Lung microvascular endothelial cell (primary cell): ENCODE results near the gene SLC22A31. TPM values are rescaled to one million over a fixed set of nuclear protein-coding genes. Genes with fewer than 3 reads are reported as not detected.

Source experiments
- DNase-seq, 2 donors: peaks; one replicate each; pipeline versions ENCODE4 v3.0.0 to v3.0.0-alpha.2; 2010; ENCODE audit warnings: low read depth in 2 of 2
- total RNA-seq: library from RNA; depleted of rRNA; stranded (reverse); fragments of >200 nt; gene quantifications from 2 replicates; pipeline ENCODE4 v1.2.1, GENCODE V29; 2014

The SLC22A31 gene
- total RNA-seq, 1 donor from 2014 or later: not detected

DNA sequence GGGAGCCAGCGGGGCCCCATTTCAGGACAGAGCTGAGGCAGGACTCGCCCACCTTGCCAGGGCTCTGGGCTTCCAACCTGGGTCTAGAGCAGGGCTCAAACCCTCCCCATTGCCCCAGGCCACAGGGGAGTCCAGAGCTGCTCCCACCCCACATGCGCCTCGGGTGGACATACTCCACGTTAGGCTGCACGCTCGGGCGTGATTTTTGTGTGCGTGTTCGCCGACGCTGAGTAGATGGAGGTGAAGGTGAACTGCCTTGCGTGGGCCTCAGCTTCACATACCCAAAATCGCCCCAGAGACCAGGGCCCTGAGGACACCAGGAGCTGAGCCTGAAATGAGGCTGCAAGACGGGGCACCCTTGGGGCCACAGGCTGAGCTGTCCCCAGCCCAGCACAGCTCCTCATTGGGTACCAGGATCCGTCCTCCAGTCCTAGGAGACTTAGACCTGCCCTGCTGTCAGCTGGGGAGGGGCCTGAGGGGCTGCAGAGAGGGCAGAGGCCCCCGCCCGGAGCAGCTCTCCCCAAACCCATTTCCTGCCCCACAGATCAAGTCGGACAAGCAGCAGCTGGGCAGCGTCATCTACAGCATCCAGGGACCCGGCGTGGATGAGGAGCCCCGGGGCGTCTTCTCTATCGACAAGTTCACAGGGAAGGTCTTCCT is 20.6 kb downstream of the SLC22A31 start:
- no peak for DNase-seq

DNA sequence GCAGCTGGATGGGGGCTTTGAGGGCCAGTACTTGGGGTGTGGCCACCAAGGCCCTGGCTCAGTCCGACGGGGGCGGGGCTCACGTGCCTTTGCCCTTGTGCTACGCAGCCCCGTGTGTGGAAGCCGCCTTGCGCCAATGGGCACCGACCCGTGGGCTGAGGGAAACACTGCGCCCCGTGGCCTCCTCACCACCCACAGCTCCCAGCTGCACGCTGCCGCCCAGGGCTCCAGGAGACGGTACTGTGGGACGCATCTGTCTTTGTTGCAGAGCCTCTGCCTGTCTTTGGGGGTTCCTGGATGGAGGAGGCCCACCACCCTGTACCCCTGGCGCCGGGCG is 21.2 kb downstream of the SLC22A31 start:
- DNase-seq: no peak

DNA sequence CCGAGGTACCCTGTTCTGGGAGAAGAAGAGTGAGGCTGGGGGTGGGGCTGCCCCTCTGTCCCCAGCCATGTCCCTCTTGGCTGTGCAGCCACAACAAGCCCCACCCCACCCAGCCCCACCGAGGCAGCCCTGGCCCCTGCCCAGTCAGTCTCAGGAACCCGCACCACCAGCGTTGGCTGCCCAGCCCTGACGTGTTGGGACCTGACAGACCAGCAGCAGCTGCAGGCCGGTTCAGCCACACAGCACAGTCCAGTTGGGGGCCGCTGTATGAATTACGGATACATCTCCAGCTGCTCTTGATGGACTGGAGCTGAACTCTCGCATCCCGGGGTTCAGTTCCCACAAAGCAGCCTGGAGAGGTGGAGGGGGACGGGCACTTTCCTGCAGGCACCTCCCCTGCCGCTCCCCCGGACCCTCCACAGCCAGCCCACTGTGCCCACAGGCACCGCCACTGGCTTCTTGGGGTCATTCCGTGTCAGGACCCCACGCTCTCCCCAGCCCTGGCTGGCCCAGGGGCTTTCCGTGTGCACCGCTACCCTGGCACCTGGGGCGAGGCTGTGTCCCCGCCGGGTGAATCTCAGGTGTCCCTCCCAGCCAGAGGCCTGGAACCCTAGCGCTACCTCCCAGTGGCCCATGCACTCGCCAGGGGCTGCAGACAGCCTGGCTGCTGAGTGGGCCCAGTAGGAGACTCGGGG is 21.7 kb downstream of the SLC22A31 start:
- no peak for DNase-seq

DNA sequence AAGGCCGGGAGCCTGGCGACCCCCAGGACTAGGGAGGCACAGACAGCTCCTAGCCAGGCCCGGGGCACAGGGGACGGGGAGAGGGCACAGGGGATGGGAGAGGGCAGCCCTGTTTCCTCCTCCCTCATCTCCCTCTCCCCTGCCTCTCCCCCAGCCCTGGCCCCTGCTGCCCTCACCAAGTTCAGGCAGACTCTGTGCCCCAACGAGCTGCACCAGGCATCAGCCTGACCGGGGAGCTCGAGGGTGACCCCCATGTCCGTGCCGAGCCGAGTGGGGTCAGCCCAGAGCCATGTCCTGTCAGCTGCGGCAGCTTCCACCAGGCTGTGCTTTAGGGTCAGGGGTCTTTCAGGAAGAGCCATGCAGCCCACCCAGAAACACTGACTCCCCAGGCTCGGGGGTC is 22.8 kb downstream of the SLC22A31 start:
- no peak for DNase-seq

DNA sequence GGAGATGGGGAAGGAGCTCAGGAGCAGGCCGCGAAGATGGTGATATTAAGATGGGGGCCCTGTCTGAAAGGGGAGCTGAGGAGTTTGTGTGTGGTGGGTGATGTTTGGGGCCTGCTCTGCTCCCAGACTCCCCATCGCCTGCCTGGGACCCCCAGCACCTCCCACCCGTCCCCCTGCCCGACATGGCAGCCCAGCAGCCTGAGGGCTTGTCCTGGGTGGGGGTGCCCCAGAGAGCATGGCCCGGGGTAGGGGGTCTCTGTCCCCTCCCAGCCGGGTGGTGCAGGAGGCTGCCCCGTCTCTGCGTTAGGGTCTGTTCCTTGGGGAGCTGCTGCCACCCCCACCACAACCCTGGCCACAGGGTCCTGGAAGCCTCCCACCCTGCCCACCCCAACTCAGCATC is 23.6 kb downstream of the SLC22A31 start:
- DNase-seq: no peak

DNA sequence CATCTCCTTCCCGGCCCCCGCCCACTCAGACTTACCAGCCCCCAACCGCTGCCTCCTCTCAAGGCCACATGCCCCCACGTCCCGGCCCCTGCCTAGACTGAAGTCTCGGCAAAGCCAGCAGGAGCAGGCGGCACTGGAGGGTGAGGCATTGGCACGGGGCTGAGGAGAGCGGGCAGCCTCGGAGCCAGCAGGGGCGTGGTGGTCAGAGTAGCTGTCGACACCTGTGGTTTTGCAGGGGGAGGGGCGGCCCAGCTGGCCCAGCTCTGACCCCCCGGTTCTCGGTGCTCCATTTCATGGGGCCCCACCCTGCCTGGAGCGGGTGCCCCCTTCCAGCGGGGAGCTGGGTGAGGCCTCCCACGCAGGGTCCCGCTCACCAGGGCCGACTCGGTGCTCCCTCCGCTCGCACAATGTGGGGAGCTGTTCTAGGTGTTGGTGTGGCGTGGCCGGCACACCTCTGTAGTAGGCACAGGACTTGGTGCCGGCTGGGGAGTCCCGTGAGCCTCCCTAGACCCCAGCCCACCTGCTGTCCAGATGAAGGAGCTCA is 24.1 kb downstream of the SLC22A31 start:
- DNase-seq: no peak

DNA sequence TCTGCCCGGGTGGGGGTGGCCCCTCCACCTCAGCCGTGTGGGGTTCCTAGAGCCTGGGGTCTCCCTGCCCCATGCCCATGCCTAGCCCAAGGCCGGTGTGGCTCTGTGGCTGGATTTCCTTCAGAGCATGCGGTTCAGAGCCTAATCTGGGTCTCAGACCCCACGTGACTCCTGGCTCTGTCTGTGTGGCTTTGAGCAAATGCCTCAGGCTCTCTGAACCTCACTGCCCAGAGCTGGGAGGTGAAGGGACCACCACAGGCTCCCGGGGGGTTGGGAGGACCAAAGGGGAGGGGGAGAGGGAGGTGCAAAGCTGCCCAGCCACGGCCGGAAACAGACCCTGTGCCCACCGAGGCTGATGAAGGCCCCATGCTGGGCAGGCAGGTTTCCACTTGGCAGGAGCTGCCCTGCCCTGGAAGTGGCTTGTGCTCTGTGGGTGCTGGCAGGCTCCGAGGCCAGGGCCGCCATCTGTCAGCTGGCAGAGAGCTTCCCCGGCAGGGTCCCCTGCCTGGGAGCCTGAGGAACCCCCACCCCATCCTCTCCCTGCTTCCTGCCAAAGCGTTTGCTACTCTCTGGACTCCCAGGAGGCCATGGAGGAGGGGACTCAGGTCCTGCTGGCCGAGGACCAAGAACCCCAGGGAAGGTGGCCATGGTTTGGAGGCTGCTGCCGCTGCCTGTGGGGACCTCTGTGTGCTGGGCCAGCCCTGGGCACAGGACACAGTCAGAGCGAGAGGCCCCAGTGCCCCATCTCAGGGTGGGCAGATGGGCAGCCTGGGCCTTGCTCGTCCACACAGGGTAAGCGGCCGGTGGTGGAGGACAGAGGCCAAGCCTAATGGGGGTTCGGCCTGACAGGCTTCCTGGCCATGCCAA is 24.8 kb downstream of the SLC22A31 start:
- DNase-seq: no peak

DNA sequence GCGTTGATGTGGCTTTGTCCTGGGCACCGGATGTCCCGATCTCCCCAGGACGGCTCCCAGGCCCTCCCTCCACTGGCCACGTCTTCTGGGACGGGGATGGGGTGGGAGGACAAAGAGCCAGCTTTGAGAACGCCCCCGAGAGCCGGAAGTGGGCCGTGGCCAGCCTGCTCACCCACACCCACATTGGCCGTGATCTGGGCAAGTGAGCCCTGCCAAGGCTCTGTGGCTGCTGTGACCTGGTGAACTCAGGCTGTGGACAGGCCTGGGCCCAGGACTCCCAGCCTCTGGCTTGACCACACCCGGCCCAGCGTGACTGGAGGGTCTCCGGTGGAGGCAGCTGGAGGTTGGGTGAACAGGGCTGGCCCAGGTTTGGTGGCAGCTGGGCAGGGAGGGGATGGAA is 25.5 kb downstream of the SLC22A31 start:
- DNase-seq: no peak

DNA sequence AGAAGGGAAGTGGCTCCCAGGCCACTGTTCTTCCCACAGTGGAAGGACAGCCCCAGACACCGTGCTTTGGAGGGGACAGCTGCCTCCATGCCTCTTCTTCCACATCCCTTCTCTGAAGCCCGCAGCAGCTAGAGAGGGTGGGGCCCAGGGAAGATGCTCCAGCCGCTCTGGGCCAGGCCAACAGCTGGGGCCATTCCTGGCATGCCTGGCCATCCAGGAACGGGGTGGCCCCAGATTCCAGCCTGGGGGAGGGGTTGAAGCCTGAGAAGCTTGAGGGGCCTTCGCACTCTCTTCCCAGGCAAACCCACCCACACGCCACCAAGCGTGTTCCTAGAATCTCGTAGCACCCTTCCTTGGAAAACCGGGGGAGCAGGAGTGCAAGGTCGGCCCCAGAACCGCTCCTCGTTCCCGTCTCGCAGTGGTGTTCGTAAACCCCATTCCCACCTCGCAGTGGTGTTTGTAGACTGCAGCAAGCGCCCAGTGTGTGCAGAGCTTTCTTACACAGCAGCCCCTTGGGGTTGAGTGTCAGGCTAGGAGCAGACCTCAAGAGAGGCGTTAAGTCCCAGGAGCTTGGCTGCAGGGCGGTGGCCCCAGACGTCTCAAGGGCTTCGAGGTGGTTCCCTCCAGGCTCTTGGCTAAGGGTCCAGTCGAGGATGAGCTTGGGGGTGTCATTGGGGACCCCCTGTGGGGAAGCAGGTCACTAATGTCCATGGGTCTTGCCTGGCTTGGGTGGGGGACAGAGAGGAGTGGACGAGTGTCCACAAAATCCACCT is 26.1 kb downstream of the SLC22A31 start:
- DNase-seq: no peak

DNA sequence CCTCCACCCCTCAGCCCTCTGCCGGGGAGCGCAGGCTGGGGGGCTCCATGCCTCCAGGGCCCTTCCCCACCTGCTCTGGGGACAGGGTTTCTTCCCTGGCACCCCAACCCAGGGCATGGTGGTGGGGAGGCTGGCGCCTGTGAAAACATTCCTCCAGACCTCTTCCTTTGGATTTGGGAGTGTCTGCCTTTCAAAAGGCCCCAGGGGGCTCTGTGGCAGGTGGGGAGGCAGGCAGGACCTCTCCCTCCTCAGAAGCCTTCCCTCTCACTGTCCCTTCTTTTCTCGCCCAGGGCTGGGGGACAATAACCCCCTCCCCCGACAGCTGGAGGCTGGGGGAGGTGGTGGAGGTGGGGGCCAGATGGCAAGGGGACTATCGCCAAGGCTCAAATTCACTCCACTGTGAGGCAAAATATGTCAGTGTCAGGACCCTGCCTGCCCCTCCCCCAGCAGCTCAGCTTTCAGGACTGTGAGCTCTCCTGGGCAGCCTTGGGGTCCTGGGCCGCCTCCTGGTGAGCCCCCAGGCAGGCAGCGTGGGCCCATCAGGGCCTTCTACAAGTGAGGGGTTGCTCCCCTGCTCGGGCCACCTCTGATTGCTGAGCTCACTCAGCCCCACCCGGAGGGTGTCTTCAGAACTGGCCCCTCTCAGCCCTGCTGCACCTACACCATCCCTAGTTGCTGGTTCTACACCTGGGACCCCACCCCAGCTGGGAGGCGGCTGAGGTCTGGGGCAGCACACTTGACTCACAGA is 27.0 kb downstream of the SLC22A31 start:
- DNase-seq: no peak

DNA sequence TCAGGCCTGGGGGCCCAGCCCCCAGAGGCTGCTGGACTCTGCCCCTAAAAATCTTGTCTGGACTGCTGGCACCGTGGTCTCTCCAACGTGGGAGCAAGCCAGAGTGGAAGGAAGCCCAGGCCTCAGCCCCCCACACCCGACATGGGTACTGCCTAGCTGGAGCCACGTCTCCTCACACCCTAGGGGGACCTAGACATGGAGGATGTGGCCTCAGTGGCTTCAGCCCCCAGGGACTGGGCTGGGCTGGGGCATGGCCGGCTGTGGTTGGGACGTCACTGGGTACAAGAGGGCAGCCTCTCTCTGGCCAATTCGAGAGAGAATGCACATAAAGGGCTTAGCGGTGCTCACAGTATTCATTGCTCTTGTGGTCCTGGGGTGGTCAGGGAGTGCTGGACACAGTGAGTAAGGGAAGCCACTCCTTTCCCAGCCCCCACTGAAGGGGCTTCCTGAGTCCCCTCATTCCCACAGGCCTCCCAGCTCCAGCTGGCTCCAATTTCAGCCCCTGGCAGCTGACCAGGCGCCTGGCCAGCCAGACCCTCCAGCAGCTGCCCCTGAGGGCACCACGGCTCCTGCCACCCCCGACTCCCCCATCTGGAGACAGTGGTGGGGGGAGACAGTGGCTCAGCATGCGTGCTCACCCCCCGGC is 27.7 kb downstream of the SLC22A31 start:
- no peak for DNase-seq

DNA sequence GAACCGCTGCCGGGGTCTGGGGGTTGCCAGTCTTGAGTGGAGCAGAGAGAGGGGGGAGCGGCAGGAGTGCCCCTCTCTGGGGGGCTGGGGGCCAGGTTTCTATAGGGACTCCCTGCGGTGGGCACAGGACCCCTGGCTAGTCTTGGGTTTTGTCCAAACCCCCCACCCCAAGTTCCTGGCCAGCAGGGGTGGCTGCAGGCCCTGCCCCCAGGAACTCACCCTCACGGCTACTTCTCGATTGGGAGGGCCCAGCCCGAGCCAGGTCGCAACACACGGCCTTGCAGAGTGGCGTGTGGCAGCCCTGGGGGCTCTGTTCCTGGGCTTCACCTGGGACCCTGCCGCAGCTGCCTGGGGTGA is 28.2 kb downstream of the SLC22A31 start:
- DNase-seq: no peak

DNA sequence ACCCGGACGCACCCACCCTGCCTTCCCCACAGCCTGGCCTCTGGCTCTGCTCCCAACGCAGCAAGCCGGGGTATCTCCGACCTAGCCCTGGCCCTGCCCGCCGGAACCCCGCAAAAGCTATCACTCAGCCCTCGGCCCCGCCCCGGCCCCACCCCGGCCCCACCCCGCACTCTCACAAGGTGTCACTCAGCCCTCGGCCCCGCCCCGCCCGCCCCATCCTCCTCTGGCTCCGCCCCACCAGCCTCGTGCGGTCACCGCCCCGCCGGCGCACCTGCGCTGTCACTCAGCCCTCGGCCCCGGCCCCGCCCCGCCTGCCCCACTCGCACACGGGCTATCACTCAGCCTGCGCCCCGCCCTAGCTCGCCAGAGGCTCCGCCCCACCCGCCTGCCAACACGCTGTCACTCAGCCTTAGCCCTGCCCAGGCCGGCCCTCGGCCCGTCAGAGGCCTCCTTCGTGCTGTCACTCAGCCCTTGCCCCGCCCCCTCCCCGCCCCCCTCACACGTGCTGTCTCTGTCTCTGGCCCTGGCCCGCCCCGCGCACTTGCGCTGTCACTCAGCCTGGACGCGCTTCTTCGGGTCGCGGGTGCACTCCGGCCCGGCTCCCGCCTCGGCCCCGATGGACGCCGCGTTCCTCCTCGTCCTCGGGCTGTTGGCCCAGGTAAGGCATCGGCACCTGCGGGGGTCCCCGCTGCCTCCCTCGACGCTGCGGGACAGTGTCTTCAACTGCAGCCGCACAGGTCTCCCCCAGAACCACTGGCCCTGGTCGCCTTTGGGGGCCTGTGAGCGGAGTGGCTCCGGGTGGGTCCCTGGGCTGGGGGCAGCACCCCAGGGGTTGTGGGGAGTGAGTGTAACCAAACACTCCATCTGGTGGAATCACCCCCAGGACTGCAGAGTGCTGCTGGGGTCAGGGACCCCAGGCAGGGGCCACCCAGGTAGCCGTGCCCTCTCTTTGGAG is 28.8 kb downstream of the SLC22A31 start, which contains the start of gene CDH15:
Gene CDH15 (plus strand): TSS at position 533 of the 955 bp plus-strand sequence. CDS start 84 bp downstream, at position 617.
- peak; percentile 89 to 93 for DNase-seq

DNA sequence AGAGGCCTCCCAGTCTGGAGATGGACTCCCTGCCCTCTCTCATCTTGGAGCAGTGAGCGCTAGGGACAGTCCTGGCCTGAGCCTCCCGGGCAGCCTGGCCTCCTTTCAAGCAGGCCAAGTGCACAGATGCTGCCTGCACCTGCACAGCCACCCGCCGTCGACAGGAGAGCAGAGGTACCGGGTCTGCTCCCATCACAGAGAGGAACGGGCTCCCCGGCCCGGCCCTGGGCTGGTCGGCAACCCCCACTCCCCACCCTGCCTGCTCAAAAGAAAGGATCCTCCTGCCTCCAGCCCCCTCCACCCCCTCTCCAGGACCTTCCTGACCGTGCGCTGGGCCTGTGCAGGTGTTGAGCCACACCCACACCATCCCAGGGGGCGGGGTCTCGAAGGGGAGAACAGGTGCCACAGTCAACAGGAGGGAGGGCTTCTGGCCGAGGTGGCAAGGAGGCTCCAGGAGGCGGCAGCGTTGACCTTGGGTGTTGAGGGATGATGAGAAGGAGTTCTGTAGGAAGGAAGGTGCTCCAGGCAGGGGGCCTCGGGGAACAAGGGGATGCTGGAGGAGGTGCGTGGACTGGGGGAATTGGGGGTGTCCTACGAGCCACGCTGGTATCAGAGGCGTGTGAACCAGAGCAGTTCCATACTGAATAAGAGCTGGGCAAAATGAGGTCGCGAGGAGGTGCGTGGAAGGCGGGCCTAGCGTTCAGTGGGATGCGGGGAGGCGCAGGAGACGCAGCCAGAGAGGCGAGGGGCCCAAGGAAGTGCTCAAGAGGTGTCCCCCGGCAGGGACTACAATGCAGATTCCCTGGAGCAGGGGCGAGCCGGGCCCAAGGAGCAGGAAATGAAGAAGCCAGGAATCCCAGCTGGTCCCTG is 29.8 kb downstream of the SLC22A31 start:
- DNase-seq: no peak

DNA sequence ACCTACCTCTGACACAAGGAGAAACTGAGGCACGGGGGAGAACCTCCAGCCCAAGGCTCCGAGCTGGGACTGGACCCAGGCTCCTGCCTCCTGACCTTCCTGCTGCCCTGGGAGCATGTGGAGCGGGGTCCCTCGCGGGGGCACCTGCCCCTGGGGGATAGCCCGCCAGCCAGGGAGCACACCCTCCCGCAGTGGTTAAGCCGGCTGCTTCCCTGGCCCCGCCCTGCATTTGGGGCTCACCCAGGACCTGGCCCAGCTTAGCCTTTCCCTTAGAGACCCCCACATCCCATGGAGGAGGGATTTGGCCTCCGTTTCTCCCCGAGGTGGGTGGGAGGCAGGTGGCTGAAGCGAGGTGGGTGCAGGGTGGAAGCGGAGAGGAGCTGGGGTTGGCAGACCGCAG is 30.6 kb downstream of the SLC22A31 start:
- DNase-seq: no peak

DNA sequence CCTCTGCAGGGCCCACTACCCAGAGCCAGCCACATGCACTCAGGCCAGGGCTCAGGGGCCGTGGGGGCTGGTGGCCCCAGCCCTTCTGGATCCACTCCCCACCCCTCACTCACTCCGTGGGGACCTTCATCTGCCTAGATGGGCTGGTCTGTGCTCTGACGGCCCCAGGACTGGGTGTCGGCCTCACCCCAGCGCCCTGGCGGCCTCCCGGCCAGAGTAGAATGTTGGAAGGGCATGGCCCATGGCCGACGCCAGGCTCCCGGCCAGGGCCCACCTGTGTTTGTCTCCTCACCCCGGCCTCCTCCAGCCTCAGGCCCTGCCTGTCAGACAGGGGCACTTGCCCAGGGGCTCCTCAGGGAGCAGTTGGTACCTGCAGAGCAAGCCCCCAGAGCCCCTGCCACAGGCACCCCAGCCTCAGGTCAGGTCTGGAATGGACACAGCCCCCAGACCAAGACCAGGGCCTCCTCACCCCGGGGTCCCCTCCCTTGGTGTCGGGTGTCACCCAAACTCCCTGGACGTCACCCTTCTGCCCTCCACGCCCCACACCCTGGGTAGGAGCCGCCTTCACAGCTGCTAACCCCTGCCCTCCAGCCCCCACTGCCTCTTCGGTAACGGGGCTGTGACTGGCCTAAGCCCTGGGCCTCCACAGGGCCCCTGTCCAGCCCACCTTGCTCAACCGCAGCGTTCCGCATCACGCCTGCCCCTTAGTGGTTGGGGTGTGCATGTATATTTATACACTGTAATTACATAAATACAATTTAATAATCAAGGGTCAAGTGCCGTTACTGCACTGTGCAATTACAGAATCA is 31.8 kb downstream of the SLC22A31 start:
- no peak for DNase-seq

DNA sequence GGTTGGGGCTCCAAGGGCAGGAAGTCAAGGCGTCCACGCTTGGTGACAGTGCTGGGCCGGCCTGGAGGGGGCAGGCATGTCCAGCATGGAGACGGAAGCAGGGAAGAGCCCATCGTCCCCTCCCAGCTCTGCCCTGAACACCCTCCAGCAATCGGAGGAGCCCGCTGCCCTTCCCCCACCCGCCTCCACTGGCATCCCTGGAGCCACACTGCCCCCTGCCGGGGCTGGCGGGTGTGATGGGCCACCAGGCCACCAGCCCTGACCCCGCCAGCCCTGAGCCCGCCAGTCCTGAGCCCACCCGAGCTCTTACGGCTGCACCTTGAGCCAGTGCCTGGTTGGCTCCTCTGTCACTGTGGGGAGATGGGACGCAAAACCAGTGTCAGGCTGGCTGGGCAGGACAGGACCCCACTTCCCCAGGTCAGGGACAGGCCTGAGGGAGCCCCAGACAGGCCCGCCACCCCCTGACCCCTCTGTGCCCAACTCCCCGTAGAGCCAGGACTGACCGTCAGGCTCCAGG is 32.9 kb downstream of the SLC22A31 start:
- peak; percentile 50 to 78 for DNase-seq
